HFF-Myc (cell line): ENCODE results near the gene SPRR2F.
"Not testable (repeated sequence)": the region's sequence is repeated elsewhere in the genome, so short reads cannot be mapped to it uniquely, and the experiment has no call there.

Source experiments
- DNase-seq: peaks from one replicate; pipeline ENCODE4 v3.0.0-alpha.2; 2011; ENCODE audit warnings: low read depth; ENCODE audit errors: extremely low read depth
- H3K4me3 ChIP-seq: replicated peaks from 2 replicates; pipeline ENCODE4 v1.5.1; 2011; ENCODE audit warnings: low read depth, mild to moderate bottlenecking, control low read depth, low read length
- TF ChIP-seq, protein P1 (sequence below): IDR thresholded peaks from 2 replicates; pipeline ENCODE4 v1.5.1; 2012; ENCODE audit warnings: mild to moderate bottlenecking, low read depth, low read length, control low read depth; ENCODE audit errors: missing control alignments

SPRR2F gene

DNA sequence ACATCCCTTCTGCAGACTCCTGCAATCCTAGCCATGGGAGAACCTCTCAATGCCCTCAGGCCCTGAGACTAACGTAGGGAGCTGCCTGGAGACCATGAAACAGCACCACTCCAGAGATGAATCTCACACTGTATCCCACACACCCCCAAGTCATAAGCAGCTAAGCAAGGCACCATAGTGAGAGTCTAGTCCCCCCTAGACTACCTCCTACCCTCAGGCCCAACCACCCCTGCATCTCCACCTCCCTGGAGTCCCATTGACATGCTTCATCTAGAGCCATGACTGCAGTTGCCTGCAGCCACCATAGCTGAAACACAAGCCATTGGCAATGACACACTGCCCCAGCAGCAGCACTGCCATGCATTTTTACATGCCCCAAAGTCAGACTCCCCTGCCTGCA is 20.0 kb upstream of the SPRR2F start:
- no peak for DNase-seq
- TF ChIP-seq, protein P1, sequence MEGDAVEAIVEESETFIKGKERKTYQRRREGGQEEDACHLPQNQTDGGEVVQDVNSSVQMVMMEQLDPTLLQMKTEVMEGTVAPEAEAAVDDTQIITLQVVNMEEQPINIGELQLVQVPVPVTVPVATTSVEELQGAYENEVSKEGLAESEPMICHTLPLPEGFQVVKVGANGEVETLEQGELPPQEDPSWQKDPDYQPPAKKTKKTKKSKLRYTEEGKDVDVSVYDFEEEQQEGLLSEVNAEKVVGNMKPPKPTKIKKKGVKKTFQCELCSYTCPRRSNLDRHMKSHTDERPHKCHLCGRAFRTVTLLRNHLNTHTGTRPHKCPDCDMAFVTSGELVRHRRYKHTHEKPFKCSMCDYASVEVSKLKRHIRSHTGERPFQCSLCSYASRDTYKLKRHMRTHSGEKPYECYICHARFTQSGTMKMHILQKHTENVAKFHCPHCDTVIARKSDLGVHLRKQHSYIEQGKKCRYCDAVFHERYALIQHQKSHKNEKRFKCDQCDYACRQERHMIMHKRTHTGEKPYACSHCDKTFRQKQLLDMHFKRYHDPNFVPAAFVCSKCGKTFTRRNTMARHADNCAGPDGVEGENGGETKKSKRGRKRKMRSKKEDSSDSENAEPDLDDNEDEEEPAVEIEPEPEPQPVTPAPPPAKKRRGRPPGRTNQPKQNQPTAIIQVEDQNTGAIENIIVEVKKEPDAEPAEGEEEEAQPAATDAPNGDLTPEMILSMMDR, result no peak
- no peak overlapping the region for H3K4me3 ChIP-seq

DNA sequence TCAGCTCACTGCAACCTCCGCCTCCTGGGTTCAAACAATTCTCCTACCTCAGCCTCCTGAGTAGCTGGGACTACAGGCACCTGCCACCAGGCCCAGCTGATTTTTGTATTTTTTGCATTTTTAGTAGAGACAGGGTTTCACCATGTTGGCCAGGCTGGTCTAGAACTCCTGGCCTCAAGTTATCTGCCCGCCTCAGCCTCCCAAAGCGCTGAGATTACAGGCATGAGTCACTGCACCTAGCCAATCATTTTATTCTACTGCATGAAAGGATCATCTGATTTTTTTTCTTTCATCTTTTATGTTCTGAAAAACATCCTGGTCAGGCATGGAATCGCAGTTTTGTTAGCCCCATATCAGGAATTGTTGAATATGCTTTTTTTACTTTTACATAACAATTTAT is 15.4 kb upstream of the SPRR2F start:
- not testable (repeated sequence) for DNase-seq, H3K4me3 ChIP-seq

DNA sequence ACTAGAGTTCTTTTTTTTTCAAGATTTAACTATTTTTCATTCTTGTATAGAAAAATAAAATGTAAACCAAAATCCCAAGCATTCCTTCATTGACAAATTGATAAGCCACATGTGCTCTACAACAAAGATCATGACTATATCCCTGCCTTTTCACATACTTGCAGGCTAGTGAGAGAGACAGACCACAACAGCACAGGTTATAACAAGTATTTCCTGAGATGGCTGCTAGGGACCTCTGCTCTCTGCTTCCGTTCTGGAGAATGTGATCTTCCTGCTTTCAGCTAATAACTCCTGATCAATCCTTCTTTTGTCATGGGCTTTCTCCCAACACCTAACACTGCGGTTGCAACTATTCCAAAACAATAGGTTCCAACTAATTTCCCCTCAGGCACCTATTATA is 14.0 kb upstream of the SPRR2F start:
- DNase-seq, result no peak
- TF ChIP-seq, protein P1, result no peak
- H3K4me3 ChIP-seq, result no peak overlapping the region

DNA sequence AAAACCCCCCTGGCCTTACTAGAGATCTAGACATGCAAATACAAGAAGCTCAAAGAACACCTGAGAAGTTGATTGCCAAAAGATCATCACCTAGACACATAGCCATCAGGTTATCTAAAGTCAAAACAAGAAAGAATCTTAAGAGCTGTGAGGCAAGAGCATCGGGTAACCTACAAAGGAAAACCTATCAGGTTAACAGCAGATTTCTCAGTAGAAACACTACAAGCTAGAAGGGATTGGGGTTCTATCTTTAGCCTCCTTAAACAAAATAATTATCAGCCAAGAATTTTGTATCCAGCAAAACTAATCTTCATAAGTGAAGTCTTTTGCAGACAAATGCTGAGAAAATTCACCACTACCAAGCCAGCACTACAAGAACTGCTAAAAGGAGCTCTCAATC is 12.2 kb upstream of the SPRR2F start:
- DNase-seq, result no peak
- no peak overlapping the region for H3K4me3 ChIP-seq
- TF ChIP-seq, protein P1, result no peak

DNA sequence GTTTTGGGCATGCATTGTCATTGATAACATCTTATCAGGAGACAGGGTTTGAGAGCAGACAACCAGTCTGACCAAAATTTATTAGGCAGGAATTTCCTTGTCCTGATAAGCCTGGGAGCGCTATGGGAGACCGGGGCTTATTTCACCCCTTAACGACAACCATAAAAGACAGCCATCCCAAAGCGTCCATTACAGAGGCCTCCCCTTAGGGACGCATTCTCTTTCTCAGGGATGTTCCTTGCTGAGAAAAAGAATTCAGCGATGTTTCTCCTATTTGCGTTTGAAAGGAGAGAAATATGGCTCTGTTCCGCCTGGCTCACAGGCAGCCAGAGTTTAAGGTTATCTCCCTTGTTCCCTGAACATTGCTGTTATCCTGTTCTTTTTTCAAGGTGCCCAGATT is 10.5 kb upstream of the SPRR2F start:
- not testable (repeated sequence) for DNase-seq, H3K4me3 ChIP-seq

DNA sequence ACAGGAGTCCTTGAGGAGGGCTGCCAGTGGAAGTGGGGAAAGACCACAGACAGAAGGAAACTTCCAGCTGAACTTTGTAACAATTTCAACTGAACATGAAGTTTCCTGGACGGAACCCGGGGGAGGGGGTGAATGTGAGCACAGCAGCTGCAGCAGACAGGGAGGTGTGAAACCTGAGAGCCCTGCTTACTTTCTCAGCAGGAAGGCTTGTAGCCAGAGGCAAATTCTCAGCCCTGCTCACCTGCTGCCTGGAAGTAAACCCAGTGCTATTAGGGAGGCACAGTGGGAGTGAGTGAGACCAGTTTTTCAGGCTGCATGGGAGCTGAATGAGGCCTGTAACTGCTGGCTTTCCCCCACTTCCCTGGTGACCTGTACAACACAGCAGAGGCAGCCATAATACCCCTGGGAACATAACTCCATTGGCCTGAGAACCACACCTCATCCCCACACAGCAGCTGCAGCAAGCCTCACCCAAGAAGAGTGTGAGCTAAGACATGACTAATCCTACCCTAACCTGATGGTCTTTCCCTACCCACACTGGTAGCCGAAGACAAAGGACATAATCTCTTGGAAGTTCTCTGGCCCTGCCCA is 9.6 kb upstream of the SPRR2F start:
- TF ChIP-seq, protein P1, result no peak
- no peak overlapping the region for H3K4me3 ChIP-seq
- no peak for DNase-seq

DNA sequence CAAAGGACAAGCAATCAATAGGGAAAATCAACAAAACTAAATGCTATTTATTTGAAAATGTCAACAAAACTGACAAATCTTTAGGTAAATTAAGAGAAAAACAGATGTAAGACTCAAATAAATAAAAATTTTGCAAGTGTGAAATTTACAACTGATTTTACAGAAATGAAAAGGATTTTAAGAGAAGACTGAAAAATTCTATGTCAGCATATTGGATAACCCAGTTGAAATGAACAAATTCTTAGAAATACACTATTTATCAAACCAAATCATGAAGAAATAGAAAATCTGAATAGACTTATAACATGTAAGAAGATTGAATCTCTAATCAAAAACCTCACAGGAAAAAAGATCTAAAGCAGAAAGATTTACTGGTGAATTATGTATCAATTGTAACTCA is 7.6 kb upstream of the SPRR2F start:
- DNase-seq, result no peak
- TF ChIP-seq, protein P1, result no peak
- no peak overlapping the region for H3K4me3 ChIP-seq

DNA sequence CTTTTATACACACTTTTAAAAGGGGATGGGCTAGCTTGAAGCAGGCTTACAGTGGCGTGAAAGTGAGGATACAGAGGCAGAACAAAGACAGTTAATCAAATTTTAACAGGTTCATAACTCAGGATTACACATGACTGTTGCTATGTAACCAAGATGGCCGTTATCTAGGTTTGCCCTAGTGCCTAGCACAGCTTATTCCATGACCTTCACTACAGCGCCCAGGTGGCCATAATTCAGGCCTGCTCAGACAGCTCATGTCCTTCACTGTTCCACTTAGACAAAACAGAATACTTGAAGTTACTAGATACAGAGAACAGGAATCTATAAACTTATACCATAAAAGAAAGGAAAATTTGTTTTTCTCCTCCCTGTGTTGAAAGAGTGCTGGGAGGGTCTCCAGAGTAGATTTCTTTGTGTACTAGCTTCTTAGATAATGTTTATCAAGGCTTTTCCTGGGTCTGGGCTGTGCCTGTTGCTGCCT is 6.2 kb upstream of the SPRR2F start:
- DNase-seq, result no peak
- TF ChIP-seq, protein P1, result no peak
- H3K4me3 ChIP-seq, result no peak overlapping the region

DNA sequence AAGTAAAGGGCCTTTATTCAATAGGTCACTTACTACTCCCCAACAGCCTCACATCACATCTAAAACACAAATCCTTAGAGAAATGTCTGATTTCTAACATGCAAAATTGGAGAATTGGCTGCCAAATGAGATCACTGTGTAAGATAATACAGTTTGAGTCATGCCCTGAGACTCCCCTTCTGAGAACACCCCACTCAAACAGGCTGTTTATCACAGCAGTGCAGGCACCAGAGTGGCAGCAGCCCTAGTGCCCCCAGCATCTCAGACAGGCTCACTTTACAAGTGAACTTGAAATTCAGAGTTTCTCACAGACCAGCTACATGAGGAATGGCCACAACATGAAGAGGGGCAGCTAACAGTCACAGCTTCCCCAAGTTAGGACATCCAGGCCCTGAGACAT is 1.9 kb upstream of the SPRR2F start:
- H3K4me3 ChIP-seq, DNase-seq: not testable (repeated sequence)

DNA sequence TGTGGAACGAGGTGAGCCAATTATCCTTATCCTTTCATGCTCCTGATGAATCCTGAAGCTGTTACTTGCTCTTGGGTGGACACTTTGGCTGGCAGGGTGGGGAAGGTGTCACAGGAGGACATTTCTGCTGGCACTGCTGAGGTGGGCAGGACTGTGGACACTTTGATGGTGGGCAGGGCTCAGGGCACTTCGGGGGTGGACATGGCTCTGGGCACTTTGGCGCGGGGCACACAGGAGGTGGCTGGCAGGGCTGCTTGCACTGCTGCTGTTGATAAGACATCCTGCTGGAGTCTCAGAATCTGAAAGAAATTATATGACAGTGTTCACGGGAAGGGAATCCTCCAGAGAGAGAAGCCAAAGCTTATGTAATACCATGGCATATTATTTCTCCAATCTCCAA is 862 bp downstream of the SPRR2F start:
- not testable (repeated sequence) for DNase-seq, H3K4me3 ChIP-seq
